A549 treated with CORT108297 at 1 μM for 4 hours (cell line): ENCODE measurements around the gene DIS3. TPM values are rescaled to one million over a fixed set of nuclear protein-coding genes. Genes with fewer than 3 reads are reported as not detected.

Experiments
- total RNA-seq: library from RNA; stranded (reverse); fragments of 200-300 nt; extraction: Qiagen RNA extraction; gene quantifications from 5 replicates; pipeline ENCODE4 v1.2.3, GENCODE V29; 2022

Gene DIS3, protein sequence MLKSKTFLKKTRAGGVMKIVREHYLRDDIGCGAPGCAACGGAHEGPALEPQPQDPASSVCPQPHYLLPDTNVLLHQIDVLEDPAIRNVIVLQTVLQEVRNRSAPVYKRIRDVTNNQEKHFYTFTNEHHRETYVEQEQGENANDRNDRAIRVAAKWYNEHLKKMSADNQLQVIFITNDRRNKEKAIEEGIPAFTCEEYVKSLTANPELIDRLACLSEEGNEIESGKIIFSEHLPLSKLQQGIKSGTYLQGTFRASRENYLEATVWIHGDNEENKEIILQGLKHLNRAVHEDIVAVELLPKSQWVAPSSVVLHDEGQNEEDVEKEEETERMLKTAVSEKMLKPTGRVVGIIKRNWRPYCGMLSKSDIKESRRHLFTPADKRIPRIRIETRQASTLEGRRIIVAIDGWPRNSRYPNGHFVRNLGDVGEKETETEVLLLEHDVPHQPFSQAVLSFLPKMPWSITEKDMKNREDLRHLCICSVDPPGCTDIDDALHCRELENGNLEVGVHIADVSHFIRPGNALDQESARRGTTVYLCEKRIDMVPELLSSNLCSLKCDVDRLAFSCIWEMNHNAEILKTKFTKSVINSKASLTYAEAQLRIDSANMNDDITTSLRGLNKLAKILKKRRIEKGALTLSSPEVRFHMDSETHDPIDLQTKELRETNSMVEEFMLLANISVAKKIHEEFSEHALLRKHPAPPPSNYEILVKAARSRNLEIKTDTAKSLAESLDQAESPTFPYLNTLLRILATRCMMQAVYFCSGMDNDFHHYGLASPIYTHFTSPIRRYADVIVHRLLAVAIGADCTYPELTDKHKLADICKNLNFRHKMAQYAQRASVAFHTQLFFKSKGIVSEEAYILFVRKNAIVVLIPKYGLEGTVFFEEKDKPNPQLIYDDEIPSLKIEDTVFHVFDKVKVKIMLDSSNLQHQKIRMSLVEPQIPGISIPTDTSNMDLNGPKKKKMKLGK
- total RNA-seq = 17.7 to 21.1 TPM (median 20.0 TPM) in 5 replicates

DNA sequence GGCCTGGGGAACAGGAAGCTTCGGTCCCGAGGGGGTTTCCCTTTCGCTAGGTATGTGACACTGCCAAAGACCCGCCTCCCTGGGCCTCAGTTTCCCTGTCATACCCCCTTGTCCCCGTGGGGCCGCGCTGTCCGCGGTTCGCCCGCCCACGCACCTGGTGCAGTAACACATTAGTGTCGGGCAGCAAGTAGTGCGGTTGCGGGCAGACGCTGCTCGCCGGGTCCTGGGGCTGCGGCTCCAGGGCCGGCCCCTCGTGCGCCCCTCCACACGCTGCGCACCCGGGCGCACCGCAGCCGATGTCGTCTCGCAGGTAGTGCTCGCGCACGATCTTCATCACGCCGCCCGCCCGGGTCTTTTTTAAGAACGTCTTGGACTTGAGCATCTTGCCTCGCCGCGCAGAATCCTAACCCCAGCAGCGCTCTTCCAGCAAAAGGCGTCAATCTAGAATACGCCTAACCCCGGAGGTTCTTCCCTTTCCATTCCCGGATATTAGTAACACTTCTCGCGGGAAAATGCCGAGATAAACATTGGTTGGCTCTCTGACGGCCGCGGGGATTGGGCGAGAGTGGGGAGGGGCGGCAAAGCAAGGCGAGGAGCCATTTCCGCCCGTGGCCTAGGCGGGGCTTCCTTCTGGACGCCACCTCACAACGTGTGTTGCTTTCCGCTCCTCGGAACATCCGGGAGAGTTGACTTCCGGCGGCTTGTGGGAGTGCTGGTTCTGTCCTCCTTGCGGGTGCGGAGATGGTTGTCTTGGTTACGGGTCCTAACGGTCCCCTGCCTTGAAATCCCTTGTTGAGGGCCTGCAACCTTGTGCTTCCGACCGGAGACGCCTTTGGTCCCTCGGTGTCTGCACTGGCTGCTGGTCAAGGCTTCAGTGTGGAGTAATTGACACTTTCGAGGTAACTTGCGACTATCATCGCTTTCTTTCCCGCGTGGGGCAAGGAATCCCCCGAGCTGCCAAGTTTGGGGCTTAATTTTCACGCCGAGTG, at the start of gene DIS3, which contains the start of gene PIBF1:
Gene DIS3 (minus strand): TSS at position 450 of the 989 bp plus-strand sequence. CDS start 68 bp downstream, at position 382.
Gene PIBF1 (plus strand): TSS at position 683 of the 989 bp plus-strand sequence. CDS start 1,337 bp downstream, outside the sequence.

DNA sequence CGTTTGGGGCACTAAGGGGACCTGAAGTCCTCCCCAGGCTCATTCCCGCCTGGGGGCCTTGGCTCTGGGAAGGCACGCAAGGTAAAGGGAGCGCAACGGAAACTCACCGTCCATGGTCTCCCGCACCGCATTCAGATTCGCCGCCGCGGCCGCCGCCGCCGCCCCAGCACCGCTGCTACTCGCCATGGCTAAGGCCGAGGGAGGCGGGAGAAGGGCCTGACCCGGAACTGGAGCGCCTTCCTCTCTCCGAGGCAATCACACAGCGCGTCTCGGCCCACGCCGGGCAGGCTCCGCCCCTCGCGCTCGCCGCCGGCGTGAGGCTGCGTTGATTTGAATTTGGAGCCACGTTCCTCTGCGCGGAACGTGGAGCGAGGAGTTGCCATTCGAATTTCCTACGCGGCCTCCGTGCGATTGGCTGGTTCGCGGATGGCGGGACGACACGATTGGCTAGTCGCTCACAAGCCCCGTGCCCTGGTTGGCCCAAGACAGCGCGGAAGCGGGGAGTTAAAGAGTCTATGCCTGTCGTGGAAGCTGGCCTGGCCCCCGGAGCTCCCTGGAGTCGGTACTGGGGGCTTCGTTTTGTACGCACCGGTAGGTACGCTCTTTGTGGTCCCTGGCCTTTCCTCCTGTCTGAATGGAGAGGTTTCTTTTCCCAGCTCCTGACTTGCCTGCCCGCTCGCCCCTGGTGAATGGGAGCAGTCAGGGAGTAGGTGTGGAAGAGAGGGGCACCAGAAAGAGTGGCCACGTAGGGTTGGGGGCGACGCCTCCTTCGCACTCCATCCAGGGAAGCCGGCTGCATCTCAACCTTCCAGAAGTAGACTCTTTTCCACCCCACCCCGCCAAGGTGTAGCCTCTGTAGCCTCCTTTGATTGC, 54.0 kb downstream of the DIS3 start, which contains the start of the genes BORA and MZT1:
Gene BORA (plus strand): TSS at position 507 of the 873 bp plus-strand sequence. CDS start 1,018 bp downstream, outside the sequence.
Gene MZT1 (minus strand): TSS at position 213 of the 873 bp plus-strand sequence. CDS start 27 bp downstream, at position 186.

Other genes starting within 250 kb of the DIS3 start
- 10.1 to 16.7 TPM (median 11.2 TPM) in 5 replicates for gene MZT1, start 54.3 kb downstream of the DIS3 start, total RNA-seq
- gene BORA, start 54.0 kb downstream of the DIS3 start, total RNA-seq = 7.3 to 11.4 TPM (median 8.1 TPM) in 5 replicates
- 4.0 to 6.4 TPM (median 4.6 TPM) in 5 replicates for gene PIBF1, start 233 bp upstream of the DIS3 start, total RNA-seq